ENCODE data around the gene SNAP25.
A peak's percentile ranks its signal among the peaks of the same experiment; 100 is the strongest.

Gene SNAP25

GRCh38 chr20:10216146-10216791, 2.4 kb upstream of the SNAP25 start:
- no peak for DNase-seq (ENCODE audit: low read depth)

DNA sequence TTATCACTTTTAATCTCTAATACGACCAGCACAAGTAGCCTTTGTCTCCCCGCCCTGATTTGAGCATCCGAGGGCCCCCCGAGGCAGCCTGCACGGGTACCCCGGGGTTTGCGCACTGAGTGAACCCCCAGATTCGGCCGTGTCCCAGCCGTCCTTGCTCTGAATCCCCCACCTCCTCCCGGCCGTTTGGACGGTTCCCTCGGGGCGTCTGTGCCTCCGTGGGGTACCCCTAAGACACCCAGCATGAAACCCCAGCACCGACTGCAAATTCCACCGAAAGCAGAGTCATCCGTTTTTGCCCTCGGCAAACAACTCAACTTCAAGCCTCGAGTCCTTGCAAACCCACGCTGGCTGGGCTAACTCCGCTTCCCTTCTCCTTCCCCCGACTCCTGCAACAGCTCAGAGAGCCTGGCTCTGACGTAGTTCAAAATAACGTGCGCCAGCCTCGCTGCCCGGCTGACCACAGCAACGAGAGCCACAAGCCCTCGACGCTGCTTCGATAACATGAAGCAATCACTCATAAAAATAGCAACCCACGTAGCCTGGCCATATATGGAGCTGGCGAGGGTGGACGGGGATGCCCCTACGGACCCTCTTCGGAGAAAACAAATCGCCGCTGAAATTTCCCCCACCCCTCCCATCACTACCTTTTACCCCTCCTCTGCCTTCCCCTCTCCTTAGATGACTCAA, 764 bp upstream of the SNAP25 start:
- DNase-seq (ENCODE audit: low read depth): no peak

- peak; percentile 44 for DNase-seq (ENCODE audit: low read depth)
These were observed 792 bp downstream of the SNAP25 start for GRCh38 chr20:10219452-10219791.

- DNase-seq (ENCODE audit: low read depth): no peak
These were observed 1.5 kb downstream of the SNAP25 start for GRCh38 chr20:10219993-10220750.

- no peak for DNase-seq (ENCODE audit: low read depth)
These were observed 2.4 kb downstream of the SNAP25 start for GRCh38 chr20:10221021-10221420.

DNA sequence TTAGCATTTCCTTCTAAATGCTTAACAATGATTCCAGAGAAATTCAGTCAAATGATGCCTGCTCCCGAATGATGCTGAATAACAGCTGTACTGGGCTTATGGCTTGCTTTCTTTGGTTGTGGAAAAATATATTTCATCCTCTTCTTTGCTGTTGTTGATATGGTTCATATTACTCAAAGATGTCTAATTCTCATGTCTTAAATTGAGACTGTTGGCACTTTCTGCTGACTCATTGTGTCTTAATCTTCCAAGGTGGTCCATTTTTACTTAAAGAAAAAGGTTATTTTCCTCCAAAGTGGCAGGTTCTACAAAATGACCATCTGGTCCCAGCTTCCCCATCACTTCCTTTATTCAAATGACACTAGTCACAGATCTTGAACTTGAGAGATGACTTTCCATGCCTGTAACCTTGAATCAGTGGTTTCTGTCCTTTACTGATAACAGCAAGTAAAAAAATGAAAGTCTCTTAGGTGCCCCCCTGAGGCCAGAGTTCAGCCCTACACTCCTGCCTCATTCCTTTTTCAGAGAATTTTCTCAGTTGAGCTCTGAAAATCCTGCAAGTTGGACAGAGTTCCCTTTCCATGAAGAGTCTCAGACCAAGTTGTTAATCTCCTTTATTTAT, 6.9 kb downstream of the SNAP25 start:
- DNase-seq (ENCODE audit: low read depth): no peak

- DNase-seq (ENCODE audit: low read depth): no peak
These were observed 9.7 kb downstream of the SNAP25 start for GRCh38 chr20:10228330-10228729.

DNA sequence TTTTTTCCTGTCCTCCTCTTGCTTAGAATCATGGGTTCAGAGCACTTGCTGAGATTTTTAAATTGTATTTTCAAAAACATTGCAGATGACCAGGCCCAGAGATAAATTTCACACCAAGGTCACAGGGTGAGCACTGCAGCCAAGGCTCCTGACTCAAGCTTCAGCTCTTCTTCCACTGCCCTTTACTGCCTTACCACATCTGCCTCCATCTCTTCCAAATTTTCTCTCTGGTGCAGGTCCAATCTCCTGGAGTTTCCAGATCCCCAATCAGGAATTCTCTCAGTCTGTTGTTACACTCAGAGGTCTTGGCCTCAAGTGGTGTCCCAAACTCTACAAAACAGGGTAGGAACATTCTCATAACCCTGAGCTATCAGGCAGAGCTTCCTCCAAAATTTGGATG, 12.7 kb downstream of the SNAP25 start:
- DNase-seq (ENCODE audit: low read depth): no peak

- no peak for DNase-seq (ENCODE audit: low read depth)
These were observed 18.2 kb downstream of the SNAP25 start for GRCh38 chr20:10236540-10237533.

DNA sequence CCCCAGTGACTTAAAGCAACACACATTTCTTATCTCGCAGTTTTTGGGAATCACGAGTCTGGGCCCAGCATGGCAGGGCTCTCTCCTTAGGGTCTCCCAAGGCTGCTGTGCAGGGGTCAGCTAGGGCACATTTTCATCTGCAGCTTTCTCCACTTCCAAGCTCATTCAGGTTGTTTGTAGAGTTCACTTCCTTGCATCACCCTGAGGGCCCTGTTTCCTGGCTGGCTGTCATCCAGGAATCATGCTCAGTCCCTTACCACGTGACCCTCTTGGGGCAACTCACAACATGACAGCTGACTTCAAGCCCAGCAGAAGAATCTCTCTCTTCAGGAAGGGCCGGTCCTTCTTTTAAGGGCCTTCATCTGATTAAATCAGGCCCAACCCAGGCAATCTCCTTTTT, 21.3 kb downstream of the SNAP25 start:
- no peak for DNase-seq (ENCODE audit: low read depth)

GRCh38 chr20:10240655-10241054, 22.0 kb downstream of the SNAP25 start:
- no peak for DNase-seq (ENCODE audit: low read depth)

DNA sequence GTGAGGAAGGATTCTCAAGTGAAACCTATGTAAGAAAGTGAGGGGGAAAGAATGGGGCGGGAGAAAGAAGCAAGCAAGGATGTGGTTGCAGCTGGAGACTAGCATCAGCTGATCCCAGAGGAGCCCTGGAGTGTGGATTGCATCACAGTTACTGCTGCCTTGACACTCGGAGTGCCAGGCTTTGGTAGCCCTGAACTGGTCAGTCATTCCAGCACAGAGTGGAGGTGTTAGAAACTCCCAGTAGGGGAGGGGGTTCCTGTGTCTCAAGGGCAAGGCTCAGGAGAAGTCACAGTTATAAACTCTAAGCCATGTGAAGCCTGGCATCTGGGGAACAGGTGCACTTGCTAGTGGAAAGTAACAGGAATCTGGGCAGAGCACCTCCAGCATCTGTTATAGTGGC, 23.5 kb downstream of the SNAP25 start:
- no peak for DNase-seq (ENCODE audit: low read depth)

- no peak for DNase-seq (ENCODE audit: low read depth)
These were observed 28.8 kb downstream of the SNAP25 start for GRCh38 chr20:10247440-10247839.

DNA sequence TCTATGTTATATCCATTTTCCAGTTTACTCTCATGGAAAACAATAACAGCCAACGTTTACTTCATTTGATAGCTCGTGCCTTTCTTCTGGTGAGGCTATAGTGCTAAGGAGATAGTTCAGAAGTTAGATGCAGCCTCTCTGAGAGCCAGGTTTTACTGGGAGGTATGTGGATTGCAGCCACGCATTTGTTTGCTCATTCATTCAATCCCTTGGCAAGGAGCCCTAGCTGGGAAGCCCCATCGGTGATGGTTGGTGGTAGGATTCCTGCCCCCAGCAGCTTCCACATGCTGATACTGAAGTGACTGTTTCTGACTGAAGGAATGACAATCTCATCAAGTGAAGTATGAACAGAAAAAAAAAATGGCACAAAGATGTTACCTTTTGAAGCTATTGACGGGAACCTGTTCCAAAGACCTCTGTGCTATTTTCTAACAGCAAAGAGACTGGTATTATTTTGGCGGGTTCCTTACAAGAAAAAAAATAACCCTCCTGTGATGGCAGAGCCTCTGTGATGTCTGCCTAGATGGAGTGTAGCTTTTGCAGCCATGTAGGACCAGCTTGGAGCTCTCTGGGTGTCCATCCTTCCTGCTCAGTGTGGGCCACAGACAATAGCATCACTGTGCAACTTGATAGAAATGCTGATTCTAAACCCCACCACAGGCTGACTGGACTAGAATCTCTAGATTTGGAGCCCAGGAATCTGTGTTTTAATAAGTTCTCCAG, 30.6 kb downstream of the SNAP25 start:
- DNase-seq (ENCODE audit: low read depth): no peak

DNA sequence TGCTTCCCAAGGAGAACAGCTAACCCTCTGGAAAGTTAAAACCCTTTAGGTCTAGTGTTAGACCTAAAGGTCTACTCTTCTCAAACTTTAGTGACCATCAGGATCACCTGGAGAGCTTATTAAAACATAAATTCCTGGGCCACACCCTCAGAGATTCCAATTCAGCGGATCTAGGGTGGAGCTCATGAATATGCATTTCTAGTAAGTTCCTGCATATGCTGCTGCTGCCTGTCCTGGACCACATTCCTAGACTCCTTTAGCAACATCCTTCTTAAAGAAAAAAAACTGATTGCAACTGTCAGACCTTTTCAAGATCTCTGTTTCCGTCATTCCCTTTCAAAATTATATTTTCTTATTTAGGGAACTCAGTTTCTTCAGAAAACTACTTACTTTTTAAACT, 31.2 kb downstream of the SNAP25 start:
- no peak for DNase-seq (ENCODE audit: low read depth)

- no peak for DNase-seq (ENCODE audit: low read depth)
These were observed 32.3 kb downstream of the SNAP25 start for GRCh38 chr20:10250902-10251301.

DNA sequence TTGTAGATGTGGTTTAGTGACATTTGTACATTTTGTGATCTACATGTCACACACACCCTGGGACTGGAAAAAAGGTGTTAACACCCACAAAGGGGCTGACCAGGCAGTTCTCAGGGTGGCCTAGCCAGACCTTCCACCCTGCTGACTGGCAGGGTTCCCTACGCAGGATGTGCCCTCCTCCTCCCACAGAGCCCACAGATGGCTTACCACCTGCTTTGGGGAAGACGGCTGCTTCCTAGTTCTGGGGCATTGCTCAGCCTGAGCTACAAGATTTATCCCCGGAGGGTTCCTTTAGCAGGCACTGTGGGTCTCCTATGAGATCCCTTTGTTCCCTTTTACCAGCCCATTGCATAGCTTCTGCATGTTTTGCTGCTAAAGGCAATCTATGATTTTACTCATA, 35.1 kb downstream of the SNAP25 start:
- no peak for DNase-seq (ENCODE audit: low read depth)

DNA sequence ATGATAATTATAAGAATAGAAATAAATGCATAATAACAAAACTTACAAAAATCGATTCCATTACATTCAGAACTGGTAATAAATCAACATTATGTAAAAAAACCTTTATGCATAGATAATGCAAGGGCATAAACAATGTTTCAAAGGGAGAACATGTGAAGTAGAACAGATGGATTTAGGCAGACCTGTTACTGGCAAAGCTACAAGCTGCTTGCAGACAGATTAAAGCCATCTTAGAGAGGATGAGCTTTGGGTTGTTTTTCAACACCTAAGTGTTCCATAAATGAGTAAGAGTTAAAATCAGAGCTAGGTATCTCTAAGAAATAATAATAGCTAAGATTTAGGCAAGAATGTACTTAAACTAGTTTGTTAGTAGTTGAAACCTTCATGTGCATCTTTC, 37.2 kb downstream of the SNAP25 start:
- no peak for DNase-seq (ENCODE audit: low read depth)

DNA sequence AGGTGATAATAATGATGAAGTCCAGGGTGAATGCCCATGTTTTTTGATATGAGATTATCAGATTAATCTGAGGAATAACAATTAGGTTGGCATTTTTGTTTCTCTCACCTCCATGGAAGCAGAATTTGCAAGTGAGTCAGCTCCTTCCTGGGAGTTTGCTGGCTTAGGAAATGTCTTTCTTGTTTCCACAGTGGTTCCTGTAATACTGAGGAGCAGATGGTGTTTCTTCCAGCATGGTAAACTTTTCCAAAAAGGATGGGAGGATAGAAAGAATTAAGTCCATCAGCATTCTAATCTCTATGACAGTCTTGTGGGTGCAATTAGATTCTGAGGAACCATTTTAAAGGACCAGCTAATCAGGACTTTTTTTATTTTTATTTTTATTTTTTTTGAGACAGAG, 40.5 kb downstream of the SNAP25 start:
- no peak for DNase-seq (ENCODE audit: low read depth)

GRCh38 chr20:10260316-10260715, 41.7 kb downstream of the SNAP25 start:
- DNase-seq (ENCODE audit: low read depth): no peak

- DNase-seq (ENCODE audit: low read depth): no peak
These were observed 43.1 kb downstream of the SNAP25 start for GRCh38 chr20:10261702-10262101.
